OCI-LY3 (cell line): ENCODE measurements around the gene CYGB.

Experiments
- H2AFZ ChIP-seq: fragments of 200-600, 300-600 bp; shearing (Covaris generic); 2 replicates; pipeline ENCODE4 v1.6.0; 2014; ENCODE audit warnings: antibody characterized with exemption, low read depth, low read length
- H3K27ac ChIP-seq: fragments of 200-600, 300-600 bp; sonication (generic); 2 replicates; pipeline ENCODE4 v1.5.1; 2014; ENCODE audit warnings: mild to moderate bottlenecking, low read length, moderate library complexity, mixed read lengths
- H3K27me3 ChIP-seq: fragments of 200-600, 300-600 bp; sonication (generic); 2 replicates; pipeline ENCODE4 v1.6.1; 2014; ENCODE audit warnings: low read depth, low read length, mixed read lengths
- H3K36me3 ChIP-seq: fragments of 200-600, 300-600 bp; sonication (generic); replicated peaks from 2 replicates; pipeline ENCODE3; 2014; ENCODE audit warnings: low read depth, low read length, mixed read lengths
- H3K4me1 ChIP-seq: fragments of 300-600, 200-600 bp; sonication (generic); 2 replicates; pipeline ENCODE4 v1.6.1; 2014; ENCODE audit warnings: low read length, mixed read lengths
- H3K4me2 ChIP-seq: fragments of 200-600, 300-600 bp; sonication (generic); 2 replicates; pipeline ENCODE4 v1.6.1; 2014; ENCODE audit warnings: low read length, mixed read lengths
- H3K4me3 ChIP-seq: fragments of 300-600, 200-600 bp; sonication (generic); 2 replicates; pipeline ENCODE4 v1.5.1; 2014; ENCODE audit warnings: antibody characterized with exemption, mild to moderate bottlenecking, low read length, moderate library complexity
- H3K79me2 ChIP-seq: fragments of 300-600, 200-600 bp; shearing (Covaris generic); 2 replicates; pipeline ENCODE4 v1.6.1; 2014; ENCODE audit warnings: mild to moderate bottlenecking, low read length, mixed read lengths
- H3K9ac ChIP-seq: fragments of 300-600, 200-600 bp; shearing (Covaris generic); 2 replicates; pipeline ENCODE4 v1.6.0; 2014; ENCODE audit warnings: mild to moderate bottlenecking, low read length, moderate library complexity
- H3K9me3 ChIP-seq: fragments of 200-600, 300-600 bp; shearing (Covaris generic); 2 replicates; pipeline ENCODE4 v1.6.1; 2014; ENCODE audit warnings: low read length, mixed read lengths; ENCODE audit not compliant: insufficient read depth
- H4K20me1 ChIP-seq: fragments of 200-600, 300-600 bp; sonication (generic); 2 replicates; pipeline ENCODE4 v1.6.1; 2016; ENCODE audit warnings: low read length, mixed read lengths; ENCODE audit not compliant: insufficient read depth
- EZH2phosphoT487 ChIP-seq: fragments of 200-600 bp; shearing (Covaris generic); IDR thresholded peaks from 2 replicates; pipeline ENCODE4 v1.6.1; 2018; ENCODE audit warnings: antibody characterized with exemption, mixed run types, low read depth
- TF ChIP-seq, protein P1 (sequence below): fragments of 200-600, 300-600 bp; sonication (generic); IDR thresholded peaks from 2 replicates; pipeline ENCODE4 v1.5.1; 2014; ENCODE audit warnings: antibody characterized with exemption, low read length, low read depth

CYGB gene

DNA sequence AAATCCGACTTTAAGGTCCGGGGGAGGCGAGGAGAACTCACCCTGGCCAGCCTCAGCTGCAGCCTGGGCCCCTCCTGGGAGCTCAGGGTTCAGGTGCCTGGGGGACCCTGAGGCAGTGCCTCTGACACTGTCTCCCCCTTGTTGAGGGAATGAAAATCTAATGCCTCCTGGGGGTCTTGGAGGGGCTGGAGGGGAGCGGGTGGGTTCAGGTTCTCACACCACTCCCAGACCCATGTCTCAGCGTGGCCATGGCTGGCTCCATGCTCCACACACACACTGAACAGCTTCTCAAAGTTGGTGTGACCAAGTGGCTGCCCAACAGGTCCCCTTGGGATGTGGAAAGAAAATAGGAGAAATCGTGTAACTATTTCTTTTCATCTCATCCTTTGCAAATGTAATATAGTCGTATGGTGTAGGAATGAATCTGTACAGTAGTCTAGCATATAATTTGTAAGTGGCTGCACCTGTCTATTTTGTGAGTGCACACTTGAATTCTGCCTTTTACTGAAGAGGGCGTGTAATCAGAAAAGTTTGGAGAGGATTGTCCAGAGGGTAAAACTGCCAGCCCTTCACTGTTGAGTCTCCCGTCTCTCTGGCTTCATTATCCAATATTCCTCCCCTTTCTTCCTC is 1.5 kb upstream of the CYGB start:
- TF ChIP-seq EZH2phosphoT487, result no peak
- TF ChIP-seq, protein P1, sequence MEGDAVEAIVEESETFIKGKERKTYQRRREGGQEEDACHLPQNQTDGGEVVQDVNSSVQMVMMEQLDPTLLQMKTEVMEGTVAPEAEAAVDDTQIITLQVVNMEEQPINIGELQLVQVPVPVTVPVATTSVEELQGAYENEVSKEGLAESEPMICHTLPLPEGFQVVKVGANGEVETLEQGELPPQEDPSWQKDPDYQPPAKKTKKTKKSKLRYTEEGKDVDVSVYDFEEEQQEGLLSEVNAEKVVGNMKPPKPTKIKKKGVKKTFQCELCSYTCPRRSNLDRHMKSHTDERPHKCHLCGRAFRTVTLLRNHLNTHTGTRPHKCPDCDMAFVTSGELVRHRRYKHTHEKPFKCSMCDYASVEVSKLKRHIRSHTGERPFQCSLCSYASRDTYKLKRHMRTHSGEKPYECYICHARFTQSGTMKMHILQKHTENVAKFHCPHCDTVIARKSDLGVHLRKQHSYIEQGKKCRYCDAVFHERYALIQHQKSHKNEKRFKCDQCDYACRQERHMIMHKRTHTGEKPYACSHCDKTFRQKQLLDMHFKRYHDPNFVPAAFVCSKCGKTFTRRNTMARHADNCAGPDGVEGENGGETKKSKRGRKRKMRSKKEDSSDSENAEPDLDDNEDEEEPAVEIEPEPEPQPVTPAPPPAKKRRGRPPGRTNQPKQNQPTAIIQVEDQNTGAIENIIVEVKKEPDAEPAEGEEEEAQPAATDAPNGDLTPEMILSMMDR, result no peak
- no peak overlapping the region for H3K4me2 ChIP-seq
- H3K9ac ChIP-seq, result no peak overlapping the region
- H3K4me1 ChIP-seq, result no peaks in the 10 kb centered on the region
- H3K9me3 ChIP-seq, result no peaks in the 10 kb centered on the region
- H4K20me1 ChIP-seq, result no peaks in the 10 kb centered on the region
- H3K27ac ChIP-seq, result no peak overlapping the region
- H3K79me2 ChIP-seq, result no peaks in the 10 kb centered on the region
- no peaks in the 10 kb centered on the region for H3K36me3 ChIP-seq
- H3K4me3 ChIP-seq, result no peak overlapping the region
- H2AFZ ChIP-seq, result no peak overlapping the region
- no peaks in the 10 kb centered on the region for H3K27me3 ChIP-seq

- no peaks in the 10 kb centered on the region for H3K79me2 ChIP-seq
- no peaks in the 10 kb centered on the region for H3K4me1 ChIP-seq
- no peak overlapping the region for H3K4me3 ChIP-seq
- H3K9me3 ChIP-seq, result no peaks in the 10 kb centered on the region
- no peak for TF ChIP-seq EZH2phosphoT487
- TF ChIP-seq, protein P1, result no peak
- no peaks in the 10 kb centered on the region for H3K27me3 ChIP-seq
- no peak overlapping the region for H3K27ac ChIP-seq
- H4K20me1 ChIP-seq, result no peaks in the 10 kb centered on the region
- no peak overlapping the region for H3K9ac ChIP-seq
- no peaks in the 10 kb centered on the region for H3K36me3 ChIP-seq
- no peak overlapping the region for H2AFZ ChIP-seq
- no peak overlapping the region for H3K4me2 ChIP-seq
Observed at GRCh38 chr17:76538281-76538931, 897 bp upstream of the CYGB start.

- TF ChIP-seq, protein P1, result no peak
- no peak overlapping the region for H2AFZ ChIP-seq
- no peak overlapping the region for H3K4me3 ChIP-seq
- H3K27me3 ChIP-seq, result no peaks in the 10 kb centered on the region
- H4K20me1 ChIP-seq, result no peaks in the 10 kb centered on the region
- H3K79me2 ChIP-seq, result no peaks in the 10 kb centered on the region
- no peaks in the 10 kb centered on the region for H3K4me1 ChIP-seq
- H3K9me3 ChIP-seq, result no peaks in the 10 kb centered on the region
- H3K4me2 ChIP-seq, result no peak overlapping the region
- no peak overlapping the region for H3K27ac ChIP-seq
- H3K9ac ChIP-seq, result no peak overlapping the region
- no peaks in the 10 kb centered on the region for H3K36me3 ChIP-seq
Observed at GRCh38 chr17:76537288-76537577, 276 bp downstream of the CYGB start.

DNA sequence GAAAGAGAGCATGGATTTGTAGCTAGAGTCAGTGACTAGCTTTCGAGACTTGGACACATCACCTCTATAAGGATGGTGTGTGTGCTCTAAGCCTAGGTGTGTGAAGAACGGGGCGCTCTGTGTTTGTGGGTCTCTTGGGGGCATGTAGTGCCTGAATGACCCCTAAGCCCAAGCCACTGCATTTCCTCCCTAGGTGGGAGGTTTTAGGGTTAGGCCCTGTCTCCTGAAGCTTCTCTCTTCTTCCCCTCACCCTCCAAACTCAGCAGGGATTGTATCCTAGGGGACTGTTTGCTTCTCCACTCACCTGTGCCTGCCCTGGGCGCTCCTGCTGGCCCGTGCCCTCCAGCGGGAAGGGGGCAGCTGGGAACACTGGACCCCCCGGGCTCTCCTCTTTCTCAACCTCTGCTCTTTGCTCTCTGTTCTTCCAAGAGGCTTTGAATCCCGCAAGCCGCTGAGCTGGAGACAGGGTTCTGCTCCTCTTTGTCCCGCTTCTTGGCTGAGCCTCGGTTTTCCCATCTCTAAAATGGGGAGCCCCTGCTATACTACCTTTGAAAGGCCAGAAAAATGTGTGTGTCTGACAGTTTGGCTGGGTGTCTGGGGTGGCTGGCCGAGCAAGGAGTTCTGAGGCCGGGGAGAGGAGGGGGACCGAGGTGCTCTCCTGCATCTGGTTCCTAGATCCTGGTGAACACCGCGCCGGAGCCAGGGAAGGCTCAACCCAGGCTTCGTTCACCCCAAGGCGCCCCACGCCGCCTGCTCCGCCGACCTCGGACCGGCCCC is 810 bp downstream of the CYGB start:
- Histone ChIP-seq H3K79me2 (no peaks in the 10 kb centered on the region), H3K27ac (no peak overlapping the region), H3K4me3 (no peak overlapping the region), H3K4me2 (no peak overlapping the region), H2AFZ (no peak overlapping the region), H3K4me1 (no peaks in the 10 kb centered on the region), H4K20me1 (no peaks in the 10 kb centered on the region), H3K9ac (no peak overlapping the region), H3K9me3 (no peaks in the 10 kb centered on the region), H3K27me3 (no peaks in the 10 kb centered on the region), H3K36me3 (no peaks in the 10 kb centered on the region)
- TF ChIP-seq EZH2phosphoT487, result no peak
- TF ChIP-seq, protein P1, result no peak
